Loucy (cell line): ENCODE results near the gene PLP1.

ENCODE experiments used
- H2AFZ ChIP-seq: fragments of 200-600 bp; sonication (generic); 2 replicates; pipeline ENCODE4 v1.6.0; 2016; ENCODE audit warnings: antibody characterized with exemption, mild to moderate bottlenecking, low read length, moderate library complexity
- H3F3A ChIP-seq: fragments of 200-600 bp; 2 replicates; pipeline ENCODE4 v1.6.0; 2016; ENCODE audit warnings: antibody characterized with exemption, low read depth, mild to moderate bottlenecking
- H3K27me3 ChIP-seq: fragments of 200-600 bp; sonication (generic); 2 replicates; pipeline ENCODE4 v1.6.1; 2014; ENCODE audit warnings: low read length, mild to moderate bottlenecking; ENCODE audit not compliant: insufficient read depth, poor library complexity, severe bottlenecking
- H3K36me3 ChIP-seq: fragments of 200-600 bp; sonication (generic); 2 replicates; pipeline ENCODE4 v1.6.1; 2016; ENCODE audit warnings: low read length; ENCODE audit not compliant: insufficient read depth
- H3K4me1 ChIP-seq: fragments of 200-600 bp; sonication (generic); 2 replicates; pipeline ENCODE4 v1.5.1; 2014; ENCODE audit warnings: low read length, mild to moderate bottlenecking; ENCODE audit not compliant: insufficient read depth, poor library complexity, severe bottlenecking
- H3K4me2 ChIP-seq: fragments of 200-600 bp; sonication (generic); 2 replicates; pipeline ENCODE4 v1.6.0; 2014; ENCODE audit warnings: antibody characterized with exemption, low read length, low read depth, mild to moderate bottlenecking; ENCODE audit not compliant: poor library complexity, severe bottlenecking
- H3K4me3 ChIP-seq: fragments of 200-600 bp; sonication (generic); 2 replicates; pipeline ENCODE4 v1.5.1; 2014; ENCODE audit warnings: low read length, mild to moderate bottlenecking, mixed read lengths; ENCODE audit not compliant: poor library complexity, severe bottlenecking
- H3K79me2 ChIP-seq: fragments of 200-600 bp; sonication (generic); 2 replicates; pipeline ENCODE4 v1.6.1; 2014; ENCODE audit warnings: low read length; ENCODE audit not compliant: insufficient read depth
- H3K9ac ChIP-seq: fragments of 200-600 bp; sonication (generic); 2 replicates; pipeline ENCODE4 v1.6.0; 2014; ENCODE audit warnings: mild to moderate bottlenecking, low read depth, low read length, moderate library complexity; ENCODE audit not compliant: poor library complexity, severe bottlenecking
- H3K9me2 ChIP-seq: fragments of 200-600 bp; sonication (generic); replicated peaks from 2 replicates; pipeline ENCODE4 v1.6.1; 2016; ENCODE audit warnings: low read depth, low read length, mixed read lengths
- H3K9me3 ChIP-seq: fragments of 200-600 bp; sonication (generic); 2 replicates; pipeline ENCODE4 v1.6.1; 2014; ENCODE audit warnings: mild to moderate bottlenecking, antibody characterized with exemption, low read length, low read depth; ENCODE audit not compliant: insufficient read depth
- H4K20me1 ChIP-seq: fragments of 200-600 bp; sonication (generic); 2 replicates; pipeline ENCODE4 v1.6.0; 2014; ENCODE audit warnings: antibody characterized with exemption, low read length, mild to moderate bottlenecking; ENCODE audit not compliant: insufficient read depth, poor library complexity, severe bottlenecking
- CTCF ChIP-seq: fragments of 200-600 bp; sonication (generic); conservative IDR thresholded peaks from 2 replicates; pipeline ENCODE4 v1.5.1; 2014; ENCODE audit warnings: mild to moderate bottlenecking, antibody characterized with exemption, low read length
- EZH2phosphoT487 ChIP-seq: fragments of 200-600 bp; IDR thresholded peaks from 2 replicates; pipeline ENCODE4 v1.6.1; 2018; ENCODE audit warnings: antibody characterized with exemption, mild to moderate bottlenecking, moderate library complexity, borderline replicate concordance

Gene PLP1

GRCh38 chrX:103780336-103781061 is 3.9 kb downstream of the PLP1 start:
- H3K4me1 ChIP-seq, result no peaks in the 10 kb centered on the region
- H3F3A ChIP-seq, result no peaks in the 10 kb centered on the region
- H3K27me3 ChIP-seq, result no peaks in the 10 kb centered on the region
- no peaks in the 10 kb centered on the region for H3K79me2 ChIP-seq
- H3K9me2 ChIP-seq, result no peaks in the 10 kb centered on the region
- no peak overlapping the region for H3K4me2 ChIP-seq
- TF ChIP-seq EZH2phosphoT487 (no peak), CTCF (no peak)
- no peak overlapping the region for H3K4me3 ChIP-seq
- no peak overlapping the region for H2AFZ ChIP-seq
- H3K9me3 ChIP-seq, result no peaks in the 10 kb centered on the region
- H3K9ac ChIP-seq, result no peak overlapping the region
- H3K36me3 ChIP-seq, result no peaks in the 10 kb centered on the region
- H4K20me1 ChIP-seq, result no peaks in the 10 kb centered on the region

GRCh38 chrX:103781062-103781402 is 4.4 kb downstream of the PLP1 start:
- Histone ChIP-seq H2AFZ (no peak overlapping the region), H3K27me3 (no peaks in the 10 kb centered on the region), H3K36me3 (no peaks in the 10 kb centered on the region), H3K79me2 (no peaks in the 10 kb centered on the region), H3K4me1 (no peaks in the 10 kb centered on the region), H3K4me3 (no peak overlapping the region), H3K9me2 (no peaks in the 10 kb centered on the region), H4K20me1 (no peaks in the 10 kb centered on the region), H3F3A (no peaks in the 10 kb centered on the region), H3K9me3 (no peaks in the 10 kb centered on the region), H3K4me2 (no peak overlapping the region), H3K9ac (no peak overlapping the region)
- TF ChIP-seq CTCF, result no peak
- TF ChIP-seq EZH2phosphoT487, result no peak

GRCh38 chrX:103781706-103782105 is 5.1 kb downstream of the PLP1 start:
- Histone ChIP-seq H2AFZ (no peak overlapping the region), H3K79me2 (no peaks in the 10 kb centered on the region), H3K9me3 (no peaks in the 10 kb centered on the region), H3K4me1 (no peaks in the 10 kb centered on the region), H3K4me3 (no peak overlapping the region), H3F3A (no peaks in the 10 kb centered on the region), H3K27me3 (no peaks in the 10 kb centered on the region), H3K36me3 (no peaks in the 10 kb centered on the region), H3K9ac (no peak overlapping the region), H3K9me2 (no peaks in the 10 kb centered on the region), H3K4me2 (no peak overlapping the region), H4K20me1 (no peaks in the 10 kb centered on the region)
- TF ChIP-seq EZH2phosphoT487 (no peak), CTCF (no peak)
